Measurements from ENCODE around the gene RCL1. TPM values are rescaled to one million over a fixed set of nuclear protein-coding genes. Genes with fewer than 3 reads are reported as not detected.

RCL1 gene
- total RNA-seq, 1 donor from 2014 or later: 15.6 TPM

GRCh38 chr9:4865681-4866080 is 72.9 kb downstream of the RCL1 start:
- Mint-ChIP-seq H3K4me3 (no peak overlapping the region), H3K9me3 (no peaks in the 10 kb centered on the region), H3K27me3 (no peaks in the 10 kb centered on the region), H3K4me1 (ENCODE audit: unreplicated experiment) (peaks cover 5% of the 10 kb centered on the region), H3K36me3 (peaks cover 16% of the 10 kb centered on the region), H3K27ac (no peak overlapping the region)
- DNase-seq (ENCODE audit: extremely low spot score, unreplicated experiment): no peak
- TF ChIP-seq CTCF (conservative IDR thresholded peaks at IDR 0.05): no peak

- peaks cover 13% of the 10 kb centered on the region for H3K36me3 Mint-ChIP-seq
- H3K27me3 Mint-ChIP-seq: no peaks in the 10 kb centered on the region
- no peak overlapping the region for H3K27ac Mint-ChIP-seq
- no peaks in the 10 kb centered on the region for H3K9me3 Mint-ChIP-seq
- H3K4me3 Mint-ChIP-seq: no peak overlapping the region
- TF ChIP-seq CTCF (conservative IDR thresholded peaks at IDR 0.05): no peak
- H3K4me1 Mint-ChIP-seq (ENCODE audit: unreplicated experiment): peaks cover 5% of the 10 kb centered on the region
- no peak for DNase-seq (ENCODE audit: extremely low spot score, unreplicated experiment)
These were observed 73.7 kb downstream of the RCL1 start for GRCh38 chr9:4866239-4866969.

- H3K27ac Mint-ChIP-seq: no peak overlapping the region
- H3K36me3 Mint-ChIP-seq: no peaks in the 10 kb centered on the region
- no peaks in the 10 kb centered on the region for H3K27me3 Mint-ChIP-seq
- H3K4me3 Mint-ChIP-seq: no peak overlapping the region
- no peak for DNase-seq (ENCODE audit: extremely low spot score, unreplicated experiment)
- TF ChIP-seq CTCF (conservative IDR thresholded peaks at IDR 0.05): no peak
- H3K9me3 Mint-ChIP-seq: no peaks in the 10 kb centered on the region
- H3K4me1 Mint-ChIP-seq (ENCODE audit: unreplicated experiment): no peaks in the 10 kb centered on the region
These were observed 80.3 kb downstream of the RCL1 start for GRCh38 chr9:4873066-4873465.

GRCh38 chr9:4875559-4875958 is 82.8 kb downstream of the RCL1 start:
- no peaks in the 10 kb centered on the region for H3K36me3 Mint-ChIP-seq
- DNase-seq (ENCODE audit: extremely low spot score, unreplicated experiment): no peak
- no peak overlapping the region for H3K27ac Mint-ChIP-seq
- no peak for TF ChIP-seq CTCF (conservative IDR thresholded peaks at IDR 0.05)
- no peaks in the 10 kb centered on the region for H3K9me3 Mint-ChIP-seq
- no peaks in the 10 kb centered on the region for H3K4me1 Mint-ChIP-seq (ENCODE audit: unreplicated experiment)
- no peak overlapping the region for H3K4me3 Mint-ChIP-seq
- H3K27me3 Mint-ChIP-seq: no peaks in the 10 kb centered on the region

GRCh38 chr9:4879115-4879558 is 86.4 kb downstream of the RCL1 start:
- DNase-seq (ENCODE audit: extremely low spot score, unreplicated experiment): no peak
- no peak overlapping the region for H3K27ac Mint-ChIP-seq
- no peak for TF ChIP-seq CTCF (conservative IDR thresholded peaks at IDR 0.05)
- no peaks in the 10 kb centered on the region for H3K9me3 Mint-ChIP-seq
- H3K27me3 Mint-ChIP-seq: no peaks in the 10 kb centered on the region
- H3K36me3 Mint-ChIP-seq: no peaks in the 10 kb centered on the region
- H3K4me3 Mint-ChIP-seq: no peak overlapping the region
- H3K4me1 Mint-ChIP-seq (ENCODE audit: unreplicated experiment): no peaks in the 10 kb centered on the region
